Inflammatory macrophage treated with lipopolysaccharide for 4 hours (primary cell): ENCODE results near the gene ODC1.

Experiments
- DNase-seq: peaks from one replicate; pipeline ENCODE4 v3.0.0-alpha.2; 2020

The ODC1 gene

DNA sequence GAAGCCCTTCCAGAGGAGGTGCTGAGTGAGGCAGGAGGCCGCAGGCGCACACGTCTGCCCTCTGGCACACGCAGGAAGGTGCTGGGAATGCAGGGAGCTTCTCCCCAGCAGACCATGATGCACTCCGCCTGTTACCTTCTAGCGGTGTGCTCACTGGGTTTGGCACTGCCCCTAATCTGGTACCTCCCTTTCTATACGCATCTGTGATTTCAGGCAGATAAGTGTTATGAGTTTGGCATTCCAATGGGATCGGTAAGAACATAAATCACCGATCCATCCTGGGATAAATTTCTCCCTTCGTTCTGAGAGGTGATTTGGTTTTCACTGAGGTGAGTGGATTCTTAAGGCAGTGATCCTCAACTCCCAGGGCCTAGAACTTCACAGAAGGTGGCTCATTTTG is 34.6 kb downstream of the ODC1 start:
- DNase-seq = no peak

DNA sequence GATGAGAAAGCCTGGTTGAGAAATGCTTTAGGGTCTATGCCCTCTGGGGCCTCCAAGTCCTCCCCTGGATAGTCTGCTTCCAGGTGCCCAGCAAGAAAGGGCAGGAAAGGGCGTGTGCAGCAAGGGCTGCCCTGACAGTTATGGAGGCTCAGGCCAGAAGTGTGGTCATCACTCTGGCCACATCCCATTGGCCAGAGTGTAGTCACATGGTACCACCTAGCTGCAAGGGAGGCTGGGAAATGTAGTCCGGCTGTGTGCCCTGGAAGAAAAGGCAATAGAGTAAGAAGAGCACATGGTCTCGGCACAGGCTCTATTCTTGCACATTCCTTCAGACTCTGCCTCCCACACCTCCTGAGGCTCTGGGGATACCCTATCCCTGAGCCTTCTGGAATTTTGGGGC is 35.7 kb downstream of the ODC1 start:
- peak; percentile 61 for DNase-seq

DNA sequence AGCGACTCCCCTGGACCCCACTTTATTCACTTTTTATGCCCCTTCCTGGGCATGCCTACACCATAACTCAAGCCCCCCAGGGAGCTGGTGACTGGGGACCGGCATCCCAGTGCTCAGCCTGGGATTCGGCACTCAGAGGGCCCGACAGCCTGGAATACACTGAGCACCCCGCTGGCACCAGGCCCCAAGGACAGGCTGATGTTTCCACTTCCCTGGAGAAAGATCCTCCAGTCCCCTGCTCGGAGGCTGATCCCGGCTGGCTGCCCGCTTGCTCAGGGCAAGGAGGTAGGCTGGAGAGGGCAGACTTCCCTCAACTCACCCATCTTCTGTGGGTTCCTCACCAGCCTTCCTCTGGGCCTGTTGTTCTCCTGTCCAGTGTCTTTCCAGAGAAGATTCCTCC is 36.6 kb downstream of the ODC1 start:
- no peak for DNase-seq

DNA sequence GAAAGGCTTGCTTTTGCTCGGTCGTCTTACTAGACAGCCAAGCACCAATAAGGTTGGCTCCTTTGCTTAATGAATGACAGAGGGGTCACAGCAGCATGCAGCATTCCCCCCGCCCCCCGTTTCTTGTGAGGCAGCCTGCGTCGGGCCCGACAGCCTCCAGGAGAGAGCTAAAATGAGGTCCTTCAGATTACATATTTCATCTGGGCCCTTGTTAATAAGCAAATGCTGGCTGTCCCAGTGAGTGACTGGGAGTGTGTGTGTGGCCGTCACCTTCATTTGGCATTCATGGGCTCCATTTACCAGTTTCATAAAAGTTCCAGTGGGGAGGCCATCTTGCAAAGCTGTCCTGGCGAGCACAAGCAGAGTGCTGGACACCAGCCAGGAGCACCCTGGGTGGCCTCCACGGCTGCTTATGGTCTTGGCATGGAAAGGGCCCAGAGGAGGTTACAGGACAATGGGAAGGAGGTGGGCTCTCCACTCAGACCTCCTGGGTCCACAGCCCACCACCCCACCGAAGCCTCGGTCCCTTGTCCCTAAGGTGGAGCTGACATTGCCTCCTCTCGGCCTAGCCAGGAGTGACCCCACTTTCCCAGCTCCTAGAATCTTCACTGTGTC is 37.2 kb downstream of the ODC1 start:
- no peak for DNase-seq

GRCh38 chr2:10410001-10410822 is 37.9 kb downstream of the ODC1 start:
- DNase-seq = peak; percentile 76

GRCh38 chr2:10408649-10409579 is 39.2 kb downstream of the ODC1 start:
- DNase-seq = peak; percentile 58

GRCh38 chr2:10407841-10408648 is 40.1 kb downstream of the ODC1 start:
- peak; percentile 84 for DNase-seq

DNA sequence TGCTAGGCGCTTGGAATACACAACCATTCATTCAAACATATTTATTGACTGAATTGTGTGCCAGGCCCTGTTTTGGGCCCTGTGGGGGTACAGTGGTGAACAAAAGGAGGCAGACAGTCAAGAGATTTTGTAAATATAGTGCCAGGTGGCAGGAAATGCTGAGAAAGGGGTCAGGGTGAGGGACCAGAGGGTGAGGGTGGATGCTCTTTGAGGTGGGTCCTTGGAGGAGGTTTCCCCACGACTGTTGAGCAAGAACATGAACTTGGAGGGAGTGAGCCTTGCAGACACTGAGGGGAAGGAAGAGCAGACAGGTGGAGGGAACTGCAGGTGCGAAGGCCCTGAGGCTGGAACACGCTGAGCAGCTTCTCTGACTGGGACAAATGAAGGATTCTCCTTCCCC is 40.7 kb downstream of the ODC1 start:
- no peak for DNase-seq

DNA sequence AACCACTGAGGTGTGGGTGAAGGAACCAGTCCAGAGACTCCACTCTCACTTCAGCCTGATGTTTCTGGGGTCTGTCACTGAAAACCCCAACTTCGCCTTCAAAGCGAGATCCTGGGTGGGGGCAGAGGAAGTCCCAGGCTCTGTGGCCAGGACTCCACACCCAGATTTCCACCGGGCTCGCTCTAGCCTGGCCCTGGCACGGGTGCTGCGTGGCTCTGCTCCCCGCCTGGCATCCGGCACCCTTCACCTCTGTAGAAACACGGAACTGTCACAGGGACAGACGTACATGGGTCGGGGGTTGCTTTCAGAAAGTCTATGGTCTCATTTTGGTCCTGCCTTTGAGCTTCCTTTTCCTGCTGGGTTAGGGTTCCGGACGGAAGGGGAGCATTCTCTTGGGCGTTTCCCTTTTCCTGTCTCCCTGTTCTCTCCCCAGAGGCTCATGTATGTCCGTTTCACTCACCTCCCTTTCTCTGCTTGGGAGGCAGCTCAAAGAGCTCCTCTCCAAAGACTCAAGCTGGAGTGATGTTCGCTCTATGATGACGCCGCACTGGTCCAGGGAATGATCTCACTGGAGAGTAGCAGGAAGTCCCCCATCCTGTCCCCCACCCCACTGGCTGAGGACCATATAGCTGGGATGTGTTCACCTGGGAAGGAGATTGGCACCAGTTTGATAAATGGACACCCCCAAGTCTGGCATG is 41.5 kb downstream of the ODC1 start:
- no peak for DNase-seq

- DNase-seq = no peak
Observed at GRCh38 chr2:10406016-10406415, 42.1 kb downstream of the ODC1 start.

DNA sequence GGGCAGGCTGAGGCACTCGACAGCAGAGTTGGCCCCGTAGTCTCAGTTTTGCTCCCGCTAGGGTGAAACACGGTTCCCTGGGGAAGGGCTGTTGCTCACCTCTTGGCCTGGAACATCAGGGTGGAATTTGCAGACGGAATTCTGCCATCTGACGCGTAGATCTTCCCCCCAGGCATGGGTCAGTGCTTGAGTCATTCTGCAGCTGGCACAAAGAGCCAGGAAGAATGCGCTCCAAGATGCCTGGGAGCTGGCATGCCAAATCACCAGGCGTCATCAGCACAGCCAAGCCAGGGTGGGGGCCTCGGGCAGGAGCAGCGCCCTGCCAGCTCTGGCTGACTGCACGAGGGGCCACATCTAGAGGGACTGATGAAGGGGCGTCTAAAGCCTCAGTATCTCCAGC is 42.7 kb downstream of the ODC1 start:
- no peak for DNase-seq

- no peak for DNase-seq
Observed at GRCh38 chr2:10404324-10405143, 43.6 kb downstream of the ODC1 start.

DNA sequence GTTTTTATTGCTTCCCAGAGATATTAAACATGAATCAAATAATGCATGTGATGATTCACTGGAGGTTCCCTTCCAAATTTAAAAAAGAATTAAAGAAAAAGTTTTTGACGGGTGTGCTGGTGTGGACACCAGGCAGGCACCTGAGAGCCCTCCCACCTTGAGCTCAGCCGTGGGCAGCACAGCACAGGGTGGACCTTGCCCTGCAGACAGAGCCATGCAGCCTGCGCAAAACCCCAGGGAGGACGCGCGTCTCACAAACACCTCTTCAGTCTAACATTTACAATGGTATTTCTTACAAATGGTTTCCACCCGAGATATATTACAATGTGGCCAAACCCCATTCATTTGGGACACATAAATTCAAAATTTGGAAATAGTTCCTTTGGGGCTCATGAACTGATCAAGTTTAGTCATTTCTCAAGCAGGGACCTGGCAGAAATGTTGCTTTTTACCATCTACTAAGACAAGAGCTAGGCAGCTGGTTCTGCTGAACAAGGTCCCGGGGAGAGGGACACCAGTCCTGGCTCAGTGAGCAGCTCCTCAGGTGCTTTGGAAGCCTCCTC is 45.4 kb downstream of the ODC1 start:
- DNase-seq = no peak

GRCh38 chr2:10402062-10402585 is 46.0 kb downstream of the ODC1 start:
- peak; percentile 44 for DNase-seq

- DNase-seq = peak; percentile 15
Observed at GRCh38 chr2:10400978-10401951, 46.9 kb downstream of the ODC1 start.

DNA sequence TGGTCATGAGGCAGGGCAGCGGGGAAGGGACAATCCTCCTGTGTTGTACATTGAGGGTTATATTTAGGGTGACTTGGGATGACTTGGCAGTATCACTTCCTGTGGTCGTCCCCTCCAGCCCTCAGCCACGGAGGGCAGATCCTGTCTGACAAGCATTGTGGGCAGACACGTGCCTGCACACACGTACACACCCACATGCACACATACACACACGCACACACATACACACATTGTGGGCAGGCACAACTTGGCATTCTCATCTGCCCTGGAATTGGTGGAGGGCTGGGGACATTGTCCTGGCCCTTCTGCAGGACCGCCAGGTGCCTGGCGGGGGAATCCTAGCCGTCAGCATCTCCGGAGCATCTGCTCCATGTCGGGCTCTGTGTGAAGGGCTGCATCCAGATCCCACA is 47.6 kb downstream of the ODC1 start:
- DNase-seq = peak; percentile 92

GRCh38 chr2:10400002-10400401 is 48.1 kb downstream of the ODC1 start:
- DNase-seq = no peak

DNA sequence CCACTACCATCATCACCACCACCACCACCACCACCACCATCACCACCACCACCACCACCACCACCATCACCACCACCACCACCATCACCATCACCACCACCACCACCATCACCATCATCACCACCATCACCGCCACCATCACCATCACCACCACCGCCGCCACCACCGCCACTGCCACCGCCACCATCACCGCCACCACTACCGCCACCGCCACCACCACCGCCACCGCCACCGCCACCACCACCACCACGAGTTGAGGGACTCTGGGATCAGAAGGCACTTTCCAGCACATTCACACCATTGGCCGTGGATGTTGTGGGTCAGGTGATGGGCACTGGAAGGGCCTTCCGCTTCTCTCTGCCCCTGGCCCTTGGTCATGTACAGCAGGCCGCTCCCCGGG is 48.8 kb downstream of the ODC1 start:
- DNase-seq = no peak

GRCh38 chr2:10398496-10398895 is 49.6 kb downstream of the ODC1 start:
- DNase-seq = peak; percentile 91
